Trophoblast cell (in vitro differentiated cells and primary cell): Measurements from ENCODE around the gene PCYT2.
A peak's percentile ranks its signal among the peaks of the same experiment; 100 is the strongest.

Experiments used
- DNase-seq, 2 donors: peaks; one replicate each; pipeline ENCODE4 v3.0.0-alpha.2; 2016
- H2AFZ ChIP-seq: 2 replicates; pipeline ENCODE4 v1.6.1; 2013; ENCODE audit warnings: low read length, moderate library complexity, mild to moderate bottlenecking; ENCODE audit not compliant: insufficient read depth, poor library complexity
- H2AK5ac ChIP-seq: 2 replicates; pipeline ENCODE4 v1.6.1; 2013; ENCODE audit warnings: mild to moderate bottlenecking, low read length
- H2BK120ac ChIP-seq: 2 replicates; pipeline ENCODE4 v1.6.1; 2013; ENCODE audit warnings: low read length, mild to moderate bottlenecking, moderate library complexity; ENCODE audit not compliant: insufficient read depth, poor library complexity
- H2BK12ac ChIP-seq: 2 replicates; pipeline ENCODE4 v1.6.1; 2013; ENCODE audit warnings: mild to moderate bottlenecking, low read length, moderate library complexity
- H2BK5ac ChIP-seq: 2 replicates; pipeline ENCODE4 v1.6.1; 2013; ENCODE audit warnings: low read length, low read depth, moderate library complexity, mild to moderate bottlenecking; ENCODE audit not compliant: poor library complexity
- H3K14ac ChIP-seq: 2 replicates; pipeline ENCODE4 v1.6.1; 2013; ENCODE audit warnings: mild to moderate bottlenecking, low read length
- H3K18ac ChIP-seq: 2 replicates; pipeline ENCODE4 v1.6.1; 2013; ENCODE audit warnings: mild to moderate bottlenecking, low read length
- H3K23ac ChIP-seq: 2 replicates; pipeline ENCODE4 v1.6.1; 2013; ENCODE audit warnings: low read length
- H3K27ac ChIP-seq: 2 replicates; pipeline ENCODE4 v1.5.1; 2013; ENCODE audit warnings: low read depth, mild to moderate bottlenecking, inconsistent platforms, low read length, moderate library complexity
- H3K27me3 ChIP-seq: 2 replicates; pipeline ENCODE4 v1.6.1; 2013; ENCODE audit warnings: inconsistent platforms, mild to moderate bottlenecking, low read length, moderate library complexity; ENCODE audit not compliant: insufficient read depth
- H3K36me3 ChIP-seq, 2 experiments: 1 replicate in 1 of 2; 2 replicates in 1 of 2; pipeline ENCODE4 v1.6.1; 2013; ENCODE audit warnings: low read length in 2 of 2, mild to moderate bottlenecking in 2 of 2, moderate library complexity in 1 of 2; ENCODE audit not compliant: insufficient read depth in 2 of 2, control insufficient read depth in 1 of 2
- H3K4ac ChIP-seq: 2 replicates; pipeline ENCODE4 v1.6.1; 2013; ENCODE audit warnings: low read depth, mild to moderate bottlenecking, low read length, moderate library complexity
- H3K4me1 ChIP-seq, 2 experiments: 1 replicate in 1 of 2; 2 replicates in 1 of 2; pipeline ENCODE4 v1.6.1; 2013; ENCODE audit warnings: low read length in 2 of 2, mild to moderate bottlenecking in 2 of 2, moderate library complexity in 1 of 2; ENCODE audit not compliant: insufficient read depth in 2 of 2, control insufficient read depth in 1 of 2
- H3K4me2 ChIP-seq: 2 replicates; pipeline ENCODE4 v1.6.1; 2013; ENCODE audit warnings: inconsistent platforms, mild to moderate bottlenecking, low read length, moderate library complexity
- H3K4me3 ChIP-seq: 2 replicates; pipeline ENCODE4 v1.5.1; 2013; ENCODE audit warnings: mild to moderate bottlenecking, low read depth, low read length, inconsistent platforms
- H3K79me1 ChIP-seq: one replicate; pipeline ENCODE4 v1.6.1; 2013; ENCODE audit warnings: low read length
- H3K79me2 ChIP-seq: 2 replicates; pipeline ENCODE4 v1.6.1; 2013; ENCODE audit warnings: low read length, mild to moderate bottlenecking; ENCODE audit not compliant: control insufficient read depth, insufficient read depth, poor library complexity
- H3K9ac ChIP-seq: 2 replicates; pipeline ENCODE4 v1.6.1; 2013; ENCODE audit warnings: mild to moderate bottlenecking, low read length
- H3K9me3 ChIP-seq: 2 replicates; pipeline ENCODE4 v1.6.1; 2013; ENCODE audit warnings: low read depth, mild to moderate bottlenecking, control low read depth, inconsistent platforms, low read length; ENCODE audit not compliant: insufficient read depth
- H4K12ac ChIP-seq: 2 replicates; pipeline ENCODE4 v1.6.1; 2013; ENCODE audit warnings: low read depth, mild to moderate bottlenecking, low read length, moderate library complexity
- H4K8ac ChIP-seq: 2 replicates; pipeline ENCODE4 v1.6.1; 2013; ENCODE audit warnings: low read depth, mild to moderate bottlenecking, low read length, moderate library complexity
- H4K91ac ChIP-seq: one replicate; pipeline ENCODE4 v1.6.1; 2013; ENCODE audit warnings: low read depth, mild to moderate bottlenecking, low read length, moderate library complexity
- WGBS: extraction: QIAGEN DNeasy Blood & Tissue Kit; methylation state at CpG from one replicate; pipeline ENCODE4 v1.1.7; 2013; ENCODE audit warnings: missing lambda C conversion rate; ENCODE audit not compliant: insufficient read length, insufficient coverage; ENCODE audit errors: extremely low coverage; 5-methylcytosine and 5-hydroxymethylcytosine counted together

The PCYT2 gene

GRCh38 chr17:81895400-81895799 lies 15.8 kb downstream of the PCYT2 start:
- Histone ChIP-seq H3K4ac (no peak overlapping the region), H2AK5ac (no peak overlapping the region), H3K36me3 (peaks cover 42 to 48% of the 10 kb centered on the region in 2 experiments), H3K4me1 (peaks cover 8 to 14% of the 10 kb centered on the region in 2 experiments), H3K18ac (no peak overlapping the region), H3K79me2 (peaks cover 15% of the 10 kb centered on the region), H4K8ac (no peak overlapping the region), H3K27me3 (no peaks in the 10 kb centered on the region), H4K12ac (no peak overlapping the region), H2BK12ac (no peak overlapping the region), H3K23ac (no peak overlapping the region), H3K4me2 (no peak overlapping the region), H3K9ac (no peak overlapping the region), H3K9me3 (peaks cover 3% of the 10 kb centered on the region), H3K27ac (no peak overlapping the region), H3K4me3 (no peak overlapping the region), H2BK120ac (no peak overlapping the region), H2AFZ (no peak overlapping the region), H3K14ac (no peak overlapping the region), H4K91ac (no peak overlapping the region), H2BK5ac (no peak overlapping the region), H3K79me1 (peaks cover 16% of the 10 kb centered on the region)
- no CpG with 5 or more reads among the region's 11 CpGs for WGBS
- no peak for DNase-seq

- H3K27ac ChIP-seq, result peak overlapping the region; percentile 55
- peaks cover 53 to 55% of the 10 kb centered on the region in 2 experiments for H3K36me3 ChIP-seq
- H4K91ac ChIP-seq, result peak overlapping the region; percentile 64
- H2BK5ac ChIP-seq, result peak overlapping the region; percentile 32
- no peak overlapping the region for H3K18ac ChIP-seq
- H4K8ac ChIP-seq, result peak overlapping the region; percentile 56
- H2AFZ ChIP-seq, result no peak overlapping the region
- H3K79me1 ChIP-seq, result peaks cover 10% of the 10 kb centered on the region
- H3K4me3 ChIP-seq, result peak overlapping the region; percentile 95
- H3K27me3 ChIP-seq, result no peaks in the 10 kb centered on the region
- peak overlapping the region; percentile 100 for H3K4ac ChIP-seq
- H2BK12ac ChIP-seq, result no peak overlapping the region
- H3K79me2 ChIP-seq, result peaks cover 19% of the 10 kb centered on the region
- H2BK120ac ChIP-seq, result no peak overlapping the region
- H3K9me3 ChIP-seq, result peaks cover 5% of the 10 kb centered on the region
- no peak overlapping the region for H3K4me2 ChIP-seq
- H3K23ac ChIP-seq, result no peak overlapping the region
- no CpG with 5 or more reads among the region's 40 CpGs for WGBS
- no peak for DNase-seq
- H3K4me1 ChIP-seq, result peaks cover 4 to 5% of the 10 kb centered on the region in 2 experiments
- H4K12ac ChIP-seq, result no peak overlapping the region
- H3K14ac ChIP-seq, result no peak overlapping the region
- H3K9ac ChIP-seq, result peak overlapping the region; percentile 95
- no peak overlapping the region for H2AK5ac ChIP-seq
These were observed 20.0 kb downstream of the PCYT2 start for GRCh38 chr17:81891303-81891552.

GRCh38 chr17:81890447-81891302 lies 20.5 kb downstream of the PCYT2 start:
- H2AFZ ChIP-seq, result peak overlapping the region; percentile 61
- WGBS, result no CpG with 5 or more reads among the region's 69 CpGs

GRCh38 chr17:81889602-81890001 lies 21.6 kb downstream of the PCYT2 start:
- peaks cover 4 to 5% of the 10 kb centered on the region in 2 experiments for H3K4me1 ChIP-seq
- H2AK5ac ChIP-seq, result no peak overlapping the region

More at GRCh38 chr17:81890447-81891302, 20.5 kb downstream of the PCYT2 start:
- peak in 1 of 2 donors; percentile 21 for DNase-seq
- Histone ChIP-seq H3K79me2 (peaks cover 19% of the 10 kb centered on the region), H3K4me3 (peak overlapping the region; percentile 95), H4K91ac (peak overlapping the region; percentile 64), H3K4ac (peak overlapping the region; percentile 100), H3K4me1 (peaks cover 4 to 5% of the 10 kb centered on the region in 2 experiments), H2AK5ac (peak overlapping the region; percentile 99), H3K9ac (peak overlapping the region; percentile 95), H3K27me3 (no peaks in the 10 kb centered on the region), H2BK120ac (peak overlapping the region; percentile 44), H3K9me3 (peaks cover 6% of the 10 kb centered on the region), H2BK12ac (no peak overlapping the region), H4K8ac (peak overlapping the region; percentile 56), H3K36me3 (peaks cover 58% of the 10 kb centered on the region in 2 experiments), H3K4me2 (peak overlapping the region; percentile 61), H3K18ac (peak overlapping the region; percentile 46), H4K12ac (peak overlapping the region; percentile 57), H3K14ac (peak overlapping the region; percentile 95), H3K79me1 (peaks cover 10% of the 10 kb centered on the region), H3K27ac (peak overlapping the region; percentile 55), H2BK5ac (peak overlapping the region; percentile 75), H3K23ac (no peak overlapping the region)

More at GRCh38 chr17:81889602-81890001, 21.6 kb downstream of the PCYT2 start:
- no peak overlapping the region for H3K27ac ChIP-seq
- H3K23ac ChIP-seq, result no peak overlapping the region
- H2BK12ac ChIP-seq, result no peak overlapping the region
- H3K4me3 ChIP-seq, result no peak overlapping the region
- no peak for DNase-seq
- H3K27me3 ChIP-seq, result no peaks in the 10 kb centered on the region
- no peak overlapping the region for H4K12ac ChIP-seq
- no peak overlapping the region for H4K8ac ChIP-seq
- peaks cover 10% of the 10 kb centered on the region for H3K79me1 ChIP-seq
- peaks cover 6% of the 10 kb centered on the region for H3K9me3 ChIP-seq
- H3K4me2 ChIP-seq, result peak overlapping the region; percentile 1
- H3K14ac ChIP-seq, result no peak overlapping the region
- no peak overlapping the region for H3K9ac ChIP-seq
- peaks cover 57 to 61% of the 10 kb centered on the region in 2 experiments for H3K36me3 ChIP-seq
- H4K91ac ChIP-seq, result no peak overlapping the region
- H2BK120ac ChIP-seq, result no peak overlapping the region
- peaks cover 19% of the 10 kb centered on the region for H3K79me2 ChIP-seq
- H2AFZ ChIP-seq, result no peak overlapping the region
- no CpG with 5 or more reads among the region's 9 CpGs for WGBS
- H3K18ac ChIP-seq, result no peak overlapping the region
- peak overlapping the region; percentile 100 for H3K4ac ChIP-seq
- H2BK5ac ChIP-seq, result no peak overlapping the region
